IMR-90 (cell line): Measurements from ENCODE around the gene VWA8. TPM values are rescaled to one million over a fixed set of nuclear protein-coding genes. Genes with fewer than 3 reads are reported as not detected.

Experiments
- ATAC-seq: fragments of 200-7000 bp; cut with Tn5 transposase; 2 replicates; pipeline ENCODE4 v1.9.1; 2020; ENCODE audit warnings: low read depth, mild to moderate bottlenecking, moderate library complexity
- BruUV-seq: library from RNA; stranded (reverse); fragments of 400-500 nt; replicated peaks from 2 replicates; lab custom pipeline; 2021; lab: Mats Ljungman, UMichigan
- CTCF ChIA-PET: fragments of 300-600 bp; formaldehyde crosslinking; extraction: SDS; loops from one replicate; lab custom pipeline; 2021; ENCODE audit warnings: antibody characterized with exemption; lab: Yijun Ruan, JAX
- POLR2A ChIA-PET: fragments of 300-600 bp; sonication (Branson Sonifier 250); formaldehyde crosslinking; loops from one replicate; lab custom pipeline; 2022; ENCODE audit warnings: antibody characterized with exemption; ENCODE audit not compliant: unreplicated experiment; lab: Charles Lee
- DNase-seq: peaks from one replicate; pipeline ENCODE4 v3.0.0; 2013
- H2AFZ ChIP-seq: replicated peaks from 2 replicates; pipeline ENCODE3; 2013; ENCODE audit warnings: low read length, mild to moderate bottlenecking; ENCODE audit not compliant: poor library complexity
- H2AK5ac ChIP-seq: 2 replicates; pipeline ENCODE4 v1.6.1; 2013; ENCODE audit warnings: low read depth, low read length, inconsistent platforms
- H2AK9ac ChIP-seq: replicated peaks from 2 replicates; pipeline ENCODE3; 2013; ENCODE audit warnings: mild to moderate bottlenecking, low read depth, low read length, moderate library complexity; ENCODE audit not compliant: poor library complexity
- H2BK120ac ChIP-seq: 2 replicates; pipeline ENCODE4 v1.6.1; 2013; ENCODE audit warnings: low read depth, low read length, inconsistent platforms
- H2BK15ac ChIP-seq: 3 replicates; pipeline ENCODE4 v1.6.1; 2013; ENCODE audit warnings: low read depth, low read length, inconsistent platforms
- H2BK20ac ChIP-seq: 2 replicates; pipeline ENCODE4 v1.6.1; 2013; ENCODE audit warnings: low read depth, mild to moderate bottlenecking, inconsistent platforms, low read length, moderate library complexity
- H2BK5ac ChIP-seq: 2 replicates; pipeline ENCODE4 v1.6.1; 2013; ENCODE audit warnings: mild to moderate bottlenecking, low read depth, low read length, inconsistent platforms; ENCODE audit not compliant: poor library complexity, severe bottlenecking
- H3K14ac ChIP-seq: replicated peaks from 2 replicates; pipeline ENCODE4 v1.6.1; 2013; ENCODE audit warnings: low read depth, low read length, inconsistent platforms
- H3K18ac ChIP-seq: 2 replicates; pipeline ENCODE4 v1.6.1; 2013; ENCODE audit warnings: low read depth, low read length, control low read depth
- H3K23ac ChIP-seq: 2 replicates; pipeline ENCODE4 v1.6.1; 2013; ENCODE audit warnings: low read depth, low read length, inconsistent platforms
- H3K27ac ChIP-seq: 2 replicates; pipeline ENCODE4 v1.5.1; 2013; ENCODE audit warnings: mild to moderate bottlenecking, control low read depth, low read length; ENCODE audit not compliant: insufficient read depth
- H3K27me3 ChIP-seq: 2 replicates; pipeline ENCODE4 v1.6.1; 2013; ENCODE audit warnings: low read length; ENCODE audit not compliant: control insufficient read depth, insufficient read depth
- H3K36me3 ChIP-seq: 2 replicates; pipeline ENCODE4 v1.6.1; 2013; ENCODE audit warnings: low read length, mixed read lengths; ENCODE audit not compliant: control insufficient read depth, insufficient read depth
- H3K4ac ChIP-seq: 2 replicates; pipeline ENCODE4 v1.6.1; 2013; ENCODE audit warnings: low read depth, low read length, inconsistent platforms
- H3K4me1 ChIP-seq: 2 replicates; pipeline ENCODE4 v1.6.1; 2013; ENCODE audit warnings: low read length, mixed read lengths; ENCODE audit not compliant: control insufficient read depth, insufficient read depth
- H3K4me2 ChIP-seq: 2 replicates; pipeline ENCODE4 v1.6.1; 2013; ENCODE audit warnings: low read depth, mild to moderate bottlenecking, control low read depth, low read length, moderate library complexity
- H3K4me3 ChIP-seq: 2 replicates; pipeline ENCODE4 v1.5.1; 2013; ENCODE audit warnings: low read depth, mild to moderate bottlenecking, control low read depth, low read length, moderate library complexity; ENCODE audit not compliant: insufficient read depth
- H3K56ac ChIP-seq: 2 replicates; pipeline ENCODE4 v1.6.1; 2013; ENCODE audit warnings: low read length, inconsistent platforms; ENCODE audit not compliant: insufficient read depth; ENCODE audit errors: extremely low read depth
- H3K79me1 ChIP-seq, 2 experiments: 2 replicates each; pipeline ENCODE4 v1.6.1; 2013; ENCODE audit warnings: low read length in 2 of 2, inconsistent platforms in 1 of 2, low read depth in 1 of 2
- H3K9ac ChIP-seq: 2 replicates; pipeline ENCODE4 v1.6.1; 2013; ENCODE audit warnings: low read depth, low read length, control low read depth
- H3K9me1 ChIP-seq: 2 replicates; pipeline ENCODE4 v1.6.1; 2013; ENCODE audit warnings: low read length, inconsistent platforms; ENCODE audit not compliant: insufficient read depth
- H3K9me3 ChIP-seq: 2 replicates; pipeline ENCODE4 v1.6.1; 2013; ENCODE audit warnings: low read length; ENCODE audit not compliant: control insufficient read depth, insufficient read depth
- H4K20me1 ChIP-seq: 2 replicates; pipeline ENCODE4 v1.6.1; 2013; ENCODE audit warnings: low read length, inconsistent platforms; ENCODE audit not compliant: insufficient read depth
- H4K5ac ChIP-seq: 2 replicates; pipeline ENCODE4 v1.6.1; 2013; ENCODE audit warnings: mild to moderate bottlenecking, low read depth, low read length, control low read depth
- H4K8ac ChIP-seq, 2 experiments: 2 replicates each; pipeline ENCODE4 v1.6.1; 2013; ENCODE audit warnings: low read depth in 2 of 2, low read length in 2 of 2, control low read depth in 1 of 2, inconsistent platforms in 1 of 2
- H4K91ac ChIP-seq: 2 replicates; pipeline ENCODE4 v1.6.1; 2013; ENCODE audit warnings: low read depth, low read length, inconsistent platforms; ENCODE audit not compliant: insufficient read depth
- BHLHE40 ChIP-seq: fragments of 150-350 bp; IDR thresholded peaks from 2 replicates; pipeline ENCODE4 v1.6.1; 2016; ENCODE audit warnings: mild to moderate bottlenecking, low read depth, low read length
- CEBPB ChIP-seq: IDR thresholded peaks from 2 replicates; pipeline ENCODE4 v1.6.1; 2012; ENCODE audit warnings: low read depth, low read length, improper control_type of control experiment
- CHD1 ChIP-seq: IDR thresholded peaks from 2 replicates; pipeline ENCODE4 v1.6.1; 2012; ENCODE audit warnings: low read depth, low read length, improper control_type of control experiment
- FOS ChIP-seq: fragments of 150-350 bp; IDR thresholded peaks from 2 replicates; pipeline ENCODE4 v1.6.1; 2016; ENCODE audit warnings: low read depth, low read length
- MAFK ChIP-seq: IDR thresholded peaks from 2 replicates; pipeline ENCODE4 v1.6.1; 2012; ENCODE audit warnings: low read depth, low read length, improper control_type of control experiment
- MAZ ChIP-seq: IDR thresholded peaks from 2 replicates; pipeline ENCODE4 v1.6.1; 2012; ENCODE audit warnings: low read depth, mild to moderate bottlenecking, low read length, improper control_type of control experiment, moderate library complexity, borderline replicate concordance
- MXI1 ChIP-seq: IDR thresholded peaks from 2 replicates; pipeline ENCODE4 v1.6.1; 2012; ENCODE audit warnings: low read depth, mild to moderate bottlenecking, low read length, moderate library complexity, borderline replicate concordance
- NFE2L2 ChIP-seq: fragments of 150-350 bp; IDR thresholded peaks from 2 replicates; pipeline ENCODE4 v1.6.1; 2016; ENCODE audit warnings: low read depth, mild to moderate bottlenecking, low read length
- POLR2A ChIP-seq: IDR thresholded peaks from 2 replicates; pipeline ENCODE4 v1.6.1; 2012; ENCODE audit warnings: mild to moderate bottlenecking, low read depth, low read length
- RAD21 ChIP-seq: IDR thresholded peaks from 2 replicates; pipeline ENCODE4 v1.6.1; 2012; ENCODE audit warnings: low read length, improper control_type of control experiment
- RCOR1 ChIP-seq: IDR thresholded peaks from 2 replicates; pipeline ENCODE4 v1.6.1; 2012; ENCODE audit warnings: mild to moderate bottlenecking, low read length, improper control_type of control experiment; ENCODE audit not compliant: insufficient replicate concordance
- RFX5 ChIP-seq: IDR thresholded peaks from 2 replicates; pipeline ENCODE4 v1.8.0; 2012; ENCODE audit warnings: low read depth, mild to moderate bottlenecking, low read length, moderate library complexity
- SMC3 ChIP-seq: fragments of 150-350 bp; IDR thresholded peaks from 2 replicates; pipeline ENCODE4 v1.6.1; 2016; ENCODE audit warnings: low read depth, mild to moderate bottlenecking, antibody characterized with exemption, low read length, moderate library complexity
- WGBS, 2 experiments: methylation state at CpG; one replicate each; pipeline versions ENCODE4 v1.1.5 to v1.1.7; 2013; ENCODE audit warnings: missing lambda C conversion rate in 2 of 2; ENCODE audit not compliant: insufficient read length in 1 of 2; ENCODE audit errors: extremely low coverage in 2 of 2; 5-methylcytosine and 5-hydroxymethylcytosine counted together
- dilution Hi-C: fragments of 300-500 bp; cut with HindIII; formaldehyde crosslinking; loops from one replicate; pipeline ENCODE4 v1.14.3; 2018; ENCODE audit warnings: low sequenced_read_pairs; ENCODE audit not compliant: unreplicated experiment
- in situ Hi-C: fragments of 300-500 bp; cut with MboI; formaldehyde crosslinking; loops from 3 replicates; pipeline ENCODE4 v1.14.3; 2019; ENCODE audit warnings: low sequenced_read_pairs, inconsistent platforms, mixed read lengths
- intact Hi-C: fragments of 100-400 bp; cut with micrococcal nuclease; formaldehyde crosslinking; loops from 2 replicates; pipeline ENCODE4 v1.10.0; 2022
- polyA plus RNA-seq, 3 experiments: library from polyadenylated mRNA; depleted of rRNA; stranded (reverse); fragments of >200 nt; gene quantifications; 2 replicates each; pipeline ENCODE4 v1.2.3, GENCODE V29; 2012; ENCODE audit warnings: low replicate concordance in 1 of 3
- total RNA-seq: library from RNA; depleted of rRNA; stranded (reverse); fragments of >200 nt; gene quantifications from 2 replicates; pipeline ENCODE4 v1.2.3, GENCODE V29; 2012
- TF ChIP-seq, protein P1 (sequence below): fragments of 150-350 bp; IDR thresholded peaks from 2 replicates; pipeline ENCODE4 v1.6.1; 2016; ENCODE audit warnings: low read depth, mild to moderate bottlenecking, low read length, moderate library complexity, borderline replicate concordance
- TF ChIP-seq, protein P2 (sequence below): conservative IDR thresholded peaks from 2 replicates; pipeline ENCODE4 v1.5.1; 2012; ENCODE audit warnings: mild to moderate bottlenecking, low read depth, low read length, improper control_type of control experiment
- TF ChIP-seq, protein P3 (sequence below): fragments of 150-350 bp; IDR thresholded peaks from 2 replicates; pipeline ENCODE4 v1.6.1; 2017; ENCODE audit warnings: mild to moderate bottlenecking, antibody characterized with exemption, low read length, low read depth

VWA8 gene
- total and polyA plus RNA-seq, 2 of the 4 experiments (the other 2 are of a cell fraction) = 5.9 to 18.3 TPM

DNA sequence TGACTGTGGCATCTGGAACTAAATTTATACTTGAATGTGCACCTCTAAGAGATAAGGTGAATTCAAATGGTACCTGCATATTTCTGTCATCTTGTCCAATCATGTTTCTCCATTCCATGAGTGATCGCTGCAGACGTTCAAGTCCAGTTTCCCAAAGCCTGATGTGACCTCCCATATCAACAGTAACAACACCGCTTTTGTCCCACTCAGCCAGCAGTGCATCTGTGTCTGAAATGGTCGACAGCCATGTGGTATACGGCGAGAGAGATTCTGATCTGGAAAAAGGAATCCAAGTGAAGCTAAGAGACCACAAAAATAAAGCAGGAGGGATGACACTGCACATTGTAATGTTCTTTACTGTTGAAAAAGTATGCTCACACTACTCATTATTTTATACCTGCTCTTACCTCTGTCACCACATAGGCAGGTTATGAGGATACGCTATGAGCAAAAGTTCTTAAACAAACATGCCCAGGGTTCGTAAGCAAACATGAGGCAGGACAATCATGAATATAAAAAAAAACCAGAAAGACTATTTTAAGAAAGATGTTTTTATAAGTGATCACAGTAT lies 290.0 kb downstream of the VWA8 start:
- BruUV-seq = no TSS peak
- no peak for ATAC-seq
- Histone ChIP-seq H3K9me3 (no peaks in the 10 kb centered on the region), H2BK120ac (no peak overlapping the region), H2AFZ (no peak overlapping the region), H4K5ac (no peak overlapping the region), H3K4ac (no peak overlapping the region), H2BK15ac (no peak overlapping the region), H3K14ac (no peak overlapping the region), H2BK20ac (no peak overlapping the region), H3K36me3 (no peaks in the 10 kb centered on the region), H2AK9ac (no peak overlapping the region), H2BK5ac (no peak overlapping the region), H4K20me1 (no peaks in the 10 kb centered on the region), H3K56ac (no peak overlapping the region), H3K4me2 (no peak overlapping the region), H3K23ac (no peak overlapping the region), H3K4me3 (no peak overlapping the region), H3K27ac (no peak overlapping the region), H3K18ac (no peak overlapping the region), H4K91ac (no peak overlapping the region), H3K9ac (no peak overlapping the region), H2AK5ac (no peak overlapping the region), H3K79me1 (no peaks in the 10 kb centered on the region), H4K8ac (no peak overlapping the region), H3K9me1 (no peaks in the 10 kb centered on the region), H3K27me3 (no peaks in the 10 kb centered on the region), H3K4me1 (peaks cover 2% of the 10 kb centered on the region; the same call in 1 of the 2 replicates)
- TF ChIP-seq FOS (no peak), RAD21 (no peak), RCOR1 (no peak), MXI1 (no peak), CHD1 (no peak), MAZ (no peak), RFX5 (no peak), SMC3 (no peak), CEBPB (no peak), POLR2A (no peak), NFE2L2 (no peak), MAFK (no peak), BHLHE40 (no peak)
- TF ChIP-seq, protein P1, sequence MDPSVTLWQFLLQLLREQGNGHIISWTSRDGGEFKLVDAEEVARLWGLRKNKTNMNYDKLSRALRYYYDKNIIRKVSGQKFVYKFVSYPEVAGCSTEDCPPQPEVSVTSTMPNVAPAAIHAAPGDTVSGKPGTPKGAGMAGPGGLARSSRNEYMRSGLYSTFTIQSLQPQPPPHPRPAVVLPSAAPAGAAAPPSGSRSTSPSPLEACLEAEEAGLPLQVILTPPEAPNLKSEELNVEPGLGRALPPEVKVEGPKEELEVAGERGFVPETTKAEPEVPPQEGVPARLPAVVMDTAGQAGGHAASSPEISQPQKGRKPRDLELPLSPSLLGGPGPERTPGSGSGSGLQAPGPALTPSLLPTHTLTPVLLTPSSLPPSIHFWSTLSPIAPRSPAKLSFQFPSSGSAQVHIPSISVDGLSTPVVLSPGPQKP = no peak
- TF ChIP-seq, protein P2, sequence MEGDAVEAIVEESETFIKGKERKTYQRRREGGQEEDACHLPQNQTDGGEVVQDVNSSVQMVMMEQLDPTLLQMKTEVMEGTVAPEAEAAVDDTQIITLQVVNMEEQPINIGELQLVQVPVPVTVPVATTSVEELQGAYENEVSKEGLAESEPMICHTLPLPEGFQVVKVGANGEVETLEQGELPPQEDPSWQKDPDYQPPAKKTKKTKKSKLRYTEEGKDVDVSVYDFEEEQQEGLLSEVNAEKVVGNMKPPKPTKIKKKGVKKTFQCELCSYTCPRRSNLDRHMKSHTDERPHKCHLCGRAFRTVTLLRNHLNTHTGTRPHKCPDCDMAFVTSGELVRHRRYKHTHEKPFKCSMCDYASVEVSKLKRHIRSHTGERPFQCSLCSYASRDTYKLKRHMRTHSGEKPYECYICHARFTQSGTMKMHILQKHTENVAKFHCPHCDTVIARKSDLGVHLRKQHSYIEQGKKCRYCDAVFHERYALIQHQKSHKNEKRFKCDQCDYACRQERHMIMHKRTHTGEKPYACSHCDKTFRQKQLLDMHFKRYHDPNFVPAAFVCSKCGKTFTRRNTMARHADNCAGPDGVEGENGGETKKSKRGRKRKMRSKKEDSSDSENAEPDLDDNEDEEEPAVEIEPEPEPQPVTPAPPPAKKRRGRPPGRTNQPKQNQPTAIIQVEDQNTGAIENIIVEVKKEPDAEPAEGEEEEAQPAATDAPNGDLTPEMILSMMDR = no peak
- TF ChIP-seq, protein P3, sequence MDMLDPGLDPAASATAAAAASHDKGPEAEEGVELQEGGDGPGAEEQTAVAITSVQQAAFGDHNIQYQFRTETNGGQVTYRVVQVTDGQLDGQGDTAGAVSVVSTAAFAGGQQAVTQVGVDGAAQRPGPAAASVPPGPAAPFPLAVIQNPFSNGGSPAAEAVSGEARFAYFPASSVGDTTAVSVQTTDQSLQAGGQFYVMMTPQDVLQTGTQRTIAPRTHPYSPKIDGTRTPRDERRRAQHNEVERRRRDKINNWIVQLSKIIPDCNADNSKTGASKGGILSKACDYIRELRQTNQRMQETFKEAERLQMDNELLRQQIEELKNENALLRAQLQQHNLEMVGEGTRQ = no peak
- ChIA-PET CTCF (no interaction called here), POLR2A (no interaction called here)
- dilution Hi-C loops = no loop called here
- in situ Hi-C loops = no loop called here
- intact Hi-C loops = no loop called here
- no CpG with 5 or more reads among the region's 8 CpGs for WGBS, 2 experiments
- DNase-seq = no peak
